Pancreas (tissue), 10 donors: ENCODE results near the gene UBR4. TPM values are rescaled to one million over a fixed set of nuclear protein-coding genes. Genes with fewer than 3 reads are reported as not detected.
A peak's percentile ranks its signal among the peaks of the same experiment; 100 is the strongest.

ENCODE experiments used
- ATAC-seq, 4 donors: fragments of 200-7000 bp; cut with Tn5 transposase; one replicate each; pipeline versions ENCODE4 v1.8.0 to v1.9.1; 2020; ENCODE audit warnings: mild to moderate bottlenecking in 4 of 4, moderate library complexity in 4 of 4
- DNase-seq, 6 donors: peaks; one replicate each; pipeline ENCODE4 v3.0.0-alpha.2; 2020
- FAIRE-seq: peaks from 2 replicates; lab custom pipeline; 2012; peaks lifted over from hg19 to GRCh38; lab: Jason Lieb, UNC
- H3K27ac ChIP-seq, 4 donors: fragments of 200-600 bp; sonication (generic); 1 replicate in 3 of 4; 2 replicates in 1 of 4; pipeline versions ENCODE4 v1.5.0 to v1.8.0; 2020
- H3K27me3 ChIP-seq, 4 donors: fragments of 200-600 bp; one replicate each; pipeline ENCODE4 v1.8.0; 2021
- H3K36me3 ChIP-seq, 3 donors: fragments of 200-600 bp; sonication (generic) in 1 of 3; one replicate each; pipeline versions ENCODE4 v1.5.0 to v1.8.0; 2020 to 2021
- H3K4me1 ChIP-seq, 3 donors: fragments of 200-600 bp; one replicate each; pipeline ENCODE4 v1.8.0; 2021
- H3K4me3 ChIP-seq, 4 donors: fragments of 200-600 bp; sonication (generic) in 2 of 4; one replicate each; pipeline versions ENCODE4 v1.5.0 to v1.8.0; 2020 to 2021
- H3K9me3 ChIP-seq, 4 donors: fragments of 200-600 bp; one replicate each; pipeline ENCODE4 v1.8.0; 2021
- WGBS, 2 donors: extraction: QIAGEN DNeasy Blood & Tissue Kit; methylation state at CpG; one replicate each; pipeline ENCODE4 v1.1.7; 2013; 5-methylcytosine and 5-hydroxymethylcytosine counted together
- intact Hi-C, 3 donors: fragments of 100-400 bp; cut with DNase I; formaldehyde crosslinking; loops; one replicate each; pipeline versions ENCODE4 v1.11.1 to v1.14.2; 2022
- polyA plus RNA-seq, 2 donors: library from polyadenylated mRNA; stranded (reverse); fragments of 200-250 nt; gene quantifications; one replicate each; pipeline ENCODE4 v1.2.3, GENCODE V29; 2013
- total RNA-seq, 6 donors: library from RNA; stranded (reverse); fragmentation: NEBNext Ultra II Directional in 4 of 6; extraction: Animal tissue kit (Norgen Biotek cat#: 25700) in 4 of 6; gene quantifications; one replicate each; pipeline versions ENCODE4 v1.2.1 to v1.2.4, GENCODE V29; 2021 to 2023
- TF ChIP-seq, protein P1 (sequence below), 4 donors: fragments of 200-600 bp; sonication (generic) in 3 of 4; IDR thresholded peaks; one replicate each; pipeline versions ENCODE4 v1.5.0 to v1.8.0; 2021; ENCODE audit warnings: antibody characterized with exemption in 4 of 4
- donor health status: healthy with polysubstance abuse.
- donor health status: DM: no; HTN: no; CAD: no; lungs with moderate emphysema.
- donor health status: DM: no; HTN: no; CAD: no.
- donor health status: control.
- donor health status: control.
- donor health status: Bipolar disorder and iron deficiency.
- donor health status: DM: yes; HTN: yes; CAD: no.
- donor health status: DM: no; HTN: no; CAD: no.
- donor health status: DM: no; HTN: no; CAD: no.
- donor health status: DM: yes; HTN: yes; CAD: no.

Gene UBR4
- total and polyA plus RNA-seq, 8 donors = 45.3 to 140 (median 65.5) TPM

DNA sequence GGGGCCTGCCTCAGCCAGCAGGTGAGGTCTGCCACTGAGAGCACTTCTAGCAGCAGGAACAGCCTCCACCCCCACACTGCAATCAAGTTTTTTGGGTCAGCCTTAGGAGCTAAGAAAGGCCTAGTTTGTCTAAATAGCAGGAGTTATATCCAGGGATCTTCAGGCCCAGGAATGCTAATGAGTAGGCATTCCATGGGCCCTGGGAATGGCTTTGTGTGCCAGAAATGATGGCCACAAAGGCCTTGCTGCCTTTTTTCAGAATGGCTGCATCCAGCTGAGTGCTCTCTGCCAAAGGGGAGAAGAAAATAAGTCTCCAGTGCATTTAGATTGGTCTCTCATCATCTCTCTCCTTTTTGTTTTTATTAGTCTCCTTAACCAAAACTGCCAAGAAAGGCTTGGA, 44.4 kb upstream of the UBR4 start:
- intact Hi-C loops = no loop called here
- Histone ChIP-seq H3K27me3 (no peaks in the 10 kb centered on the region), H3K4me3 (no peak overlapping the region), H3K9me3 (no peaks in the 10 kb centered on the region), H3K36me3 (peaks cover 0 to 32% (median 7%) of the 10 kb centered on the region in 3 donors), H3K27ac (no peak overlapping the region), H3K4me1 (peaks cover 5 to 21% (median 17%) of the 10 kb centered on the region in 3 donors)
- TF ChIP-seq, protein P1, sequence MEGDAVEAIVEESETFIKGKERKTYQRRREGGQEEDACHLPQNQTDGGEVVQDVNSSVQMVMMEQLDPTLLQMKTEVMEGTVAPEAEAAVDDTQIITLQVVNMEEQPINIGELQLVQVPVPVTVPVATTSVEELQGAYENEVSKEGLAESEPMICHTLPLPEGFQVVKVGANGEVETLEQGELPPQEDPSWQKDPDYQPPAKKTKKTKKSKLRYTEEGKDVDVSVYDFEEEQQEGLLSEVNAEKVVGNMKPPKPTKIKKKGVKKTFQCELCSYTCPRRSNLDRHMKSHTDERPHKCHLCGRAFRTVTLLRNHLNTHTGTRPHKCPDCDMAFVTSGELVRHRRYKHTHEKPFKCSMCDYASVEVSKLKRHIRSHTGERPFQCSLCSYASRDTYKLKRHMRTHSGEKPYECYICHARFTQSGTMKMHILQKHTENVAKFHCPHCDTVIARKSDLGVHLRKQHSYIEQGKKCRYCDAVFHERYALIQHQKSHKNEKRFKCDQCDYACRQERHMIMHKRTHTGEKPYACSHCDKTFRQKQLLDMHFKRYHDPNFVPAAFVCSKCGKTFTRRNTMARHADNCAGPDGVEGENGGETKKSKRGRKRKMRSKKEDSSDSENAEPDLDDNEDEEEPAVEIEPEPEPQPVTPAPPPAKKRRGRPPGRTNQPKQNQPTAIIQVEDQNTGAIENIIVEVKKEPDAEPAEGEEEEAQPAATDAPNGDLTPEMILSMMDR (IDR thresholded peaks at IDR 0.05) = no peak
- ATAC-seq = no peak
- no peak for FAIRE-seq
- no peak for DNase-seq

DNA sequence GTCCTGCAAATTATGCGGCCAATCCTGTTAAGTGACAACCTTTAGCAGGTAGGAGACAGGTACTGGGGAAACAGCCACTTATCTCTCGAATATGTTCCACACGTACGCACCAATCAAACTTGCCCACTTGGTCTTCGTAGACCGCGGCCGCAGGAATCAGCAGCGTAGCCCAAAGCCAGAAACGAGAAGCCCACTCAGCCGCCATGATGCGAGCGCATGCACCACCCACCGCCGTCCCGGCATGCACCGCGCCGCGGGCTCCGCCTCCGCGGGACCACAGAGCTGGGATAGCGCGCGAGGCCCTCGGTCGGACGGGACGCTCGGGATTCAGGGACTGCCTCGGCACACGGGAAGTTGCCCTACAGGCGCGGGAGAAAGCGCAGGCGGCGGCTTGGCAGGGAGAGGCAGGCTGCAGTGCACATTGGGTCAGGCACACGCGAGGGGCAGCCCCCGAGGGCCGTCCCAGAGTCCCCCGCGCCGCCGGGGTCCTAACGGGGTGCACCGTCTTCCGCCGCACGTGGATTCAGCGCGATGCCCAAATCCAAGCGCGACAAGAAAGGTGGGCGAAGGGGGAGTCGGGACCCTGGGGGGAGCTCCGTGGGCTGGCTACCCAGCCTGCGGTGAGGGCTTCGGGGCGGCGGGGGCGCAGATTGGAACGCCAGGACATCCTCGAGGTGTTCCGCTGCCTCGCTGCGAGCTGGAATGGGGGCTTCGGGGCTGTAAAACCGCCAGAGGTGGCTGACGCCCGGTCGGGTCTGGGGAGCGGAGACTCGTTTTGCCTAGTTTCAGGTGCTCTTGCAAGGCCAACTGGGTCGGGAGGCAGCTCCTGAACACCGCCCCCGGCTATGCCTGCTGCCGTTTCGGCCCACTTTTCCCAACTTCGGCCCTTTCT, 41.5 kb upstream of the UBR4 start, which contains the start of the genes EMC1 and MRTO4:
Gene EMC1 (minus strand): TSS at position 220 of the 892 bp plus-strand sequence. CDS start 15 bp downstream, at position 205.
Gene MRTO4 (plus strand): TSS at position 501 of the 892 bp plus-strand sequence. CDS start 31 bp downstream, at position 532.
- peak within 1 kb of the TSS; percentile 91 to 99 (median 96) for H3K27ac ChIP-seq
- no peaks in the 10 kb centered on the region for H3K27me3 ChIP-seq
- H3K4me1 ChIP-seq = peaks cover 5 to 21% (median 17%) of the 10 kb centered on the region in 3 donors
- no peaks in the 10 kb centered on the region for H3K9me3 ChIP-seq
- FAIRE-seq = no peak
- WGBS, 2 donors = 0 to 1% methylated on average over 80 to 81 of the region's 81 CpGs
- DNase-seq = peak; percentile 80 to 96 (median 85)
- H3K4me3 ChIP-seq = peak within 1 kb of the TSS; percentile 68 to 96 (median 86)
- peaks cover 0 to 5% (median 0%) of the 10 kb centered on the region in 3 donors for H3K36me3 ChIP-seq
- intact Hi-C loops = no loop called here
- ATAC-seq = peak; percentile 92 to 97 (median 95)
- TF ChIP-seq, protein P1 (IDR thresholded peaks at IDR 0.05) = no peak

DNA sequence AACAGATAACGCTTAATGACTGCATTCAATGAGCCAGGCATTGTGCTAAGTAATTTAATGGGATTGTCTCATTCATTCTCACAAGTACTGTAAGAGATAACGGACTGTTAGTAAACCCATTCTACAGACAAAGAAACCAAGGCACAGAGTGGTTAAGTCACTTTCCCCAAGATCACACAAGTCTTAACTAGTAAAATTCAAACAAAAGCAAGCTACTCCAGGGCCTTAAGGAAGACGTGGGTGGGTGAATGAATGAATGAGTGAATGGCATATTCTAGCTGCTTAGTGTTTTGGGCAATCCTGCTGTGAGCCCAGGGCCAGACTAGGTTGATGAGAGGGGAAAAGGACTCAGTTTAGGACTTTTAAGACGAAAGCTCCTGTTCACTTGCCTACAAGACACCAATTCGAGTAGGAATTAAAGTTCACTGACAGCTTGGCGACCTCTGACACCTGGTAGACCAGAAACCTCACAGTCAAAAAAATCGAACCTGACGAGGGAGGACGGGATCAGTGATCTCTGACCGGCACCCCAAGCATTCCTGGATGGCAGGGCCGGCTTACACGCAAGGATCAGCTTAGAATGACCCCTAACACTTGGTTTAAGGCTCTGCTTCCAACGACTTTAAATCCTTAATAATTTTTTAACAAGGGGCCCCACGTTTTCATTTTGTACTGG, 40.7 kb upstream of the UBR4 start:
- intact Hi-C loops = no loop called here
- 8 to 10% methylated on average over 14 of the region's 14 CpGs for WGBS, 2 donors
- FAIRE-seq = no peak

DNA sequence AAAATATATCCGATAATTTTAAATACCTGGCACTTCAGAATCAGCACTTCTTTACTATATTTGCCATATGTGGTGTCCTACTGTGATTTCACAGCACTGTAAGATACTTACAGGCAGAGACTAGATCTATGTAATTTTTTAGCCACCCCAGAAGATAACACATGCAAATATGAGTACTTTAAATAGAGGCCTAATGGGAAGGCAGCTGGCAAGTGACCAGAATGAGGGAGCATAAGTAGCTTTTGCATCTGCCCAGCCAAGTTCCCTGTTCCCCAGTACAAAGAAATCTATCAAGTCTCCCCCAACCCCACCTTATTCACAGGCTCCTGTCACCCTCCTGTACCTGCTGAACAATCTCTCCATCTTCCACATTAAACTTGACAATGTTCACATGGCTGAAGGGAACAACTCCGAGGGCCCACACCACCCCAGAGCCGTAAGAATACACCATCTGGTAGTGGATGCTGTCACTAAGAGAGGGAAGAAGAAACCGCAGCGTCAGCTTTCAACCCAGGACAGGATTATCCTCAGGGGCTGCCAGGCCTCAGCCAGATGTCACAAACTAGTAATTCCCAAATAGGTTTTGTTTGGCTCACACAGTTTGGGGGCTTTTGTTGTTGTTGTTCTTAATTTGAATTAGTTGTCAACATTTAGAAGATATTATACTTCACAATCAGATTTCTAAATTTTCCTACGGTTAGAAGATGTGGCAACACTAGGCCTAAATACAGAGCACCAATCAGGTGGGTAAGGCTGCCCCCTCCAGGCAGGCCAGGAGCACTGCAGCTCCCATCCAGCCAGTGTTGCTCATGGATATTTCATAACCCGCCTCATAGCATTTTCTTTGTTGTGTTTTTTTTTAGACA, 30.8 kb upstream of the UBR4 start:
- intact Hi-C loops = no loop called here
- no peak overlapping the region for H3K4me3 ChIP-seq
- H3K36me3 ChIP-seq = peaks cover 0 to 75% (median 33%) of the 10 kb centered on the region in 3 donors

More for the DNA sequence above, 40.7 kb upstream of the UBR4 start:
- Histone ChIP-seq H3K4me1 (peaks cover 5 to 21% (median 17%) of the 10 kb centered on the region in 3 donors), H3K9me3 (no peaks in the 10 kb centered on the region), H3K27ac (peak overlapping the region; percentile 91 to 99 (median 96)), H3K36me3 (no peaks in the 10 kb centered on the region), H3K4me3 (peak overlapping the region; percentile 68 to 96 (median 86)), H3K27me3 (no peaks in the 10 kb centered on the region)
- DNase-seq (no peak), ATAC-seq (no peak)
- TF ChIP-seq, protein P1 (IDR thresholded peaks at IDR 0.05) = no peak

More for the DNA sequence above, 30.8 kb upstream of the UBR4 start:
- DNase-seq = peak; percentile 35 to 86 (median 72)
- no peaks in the 10 kb centered on the region for H3K27me3 ChIP-seq
- 64 to 65% methylated on average over 7 of the region's 7 CpGs for WGBS, 2 donors
- no peaks in the 10 kb centered on the region for H3K9me3 ChIP-seq
- TF ChIP-seq, protein P1 (IDR thresholded peaks at IDR 0.05) = peak; percentile 89 to 95 (median 93)
- no peaks in the 10 kb centered on the region for H3K4me1 ChIP-seq
- peak; percentile 86 for FAIRE-seq
- peak; percentile 92 to 99 (median 98) for ATAC-seq
- H3K27ac ChIP-seq = no peak overlapping the region
